Body of pancreas (tissue), 4 donors: ENCODE results near the gene FAM72C.
"Not testable (repeated sequence)": the region's sequence is repeated elsewhere in the genome, so short reads cannot be mapped to it uniquely, and the experiment has no call there.

ENCODE experiments used
- POLR2A ChIP-seq, 3 donors: fragments of 450-650 bp; IDR thresholded peaks; one replicate each; pipeline ENCODE4 v1.6.1; 2016; ENCODE audit warnings: antibody characterized with exemption in 3 of 3, mild to moderate bottlenecking in 2 of 3
- TF ChIP-seq, protein P1 (sequence below), 7 experiments: fragments of 450-650 bp in 4 of 7; fragments of 200-600 bp in 3 of 7; sonication (generic) in 3 of 7; IDR thresholded peaks; one replicate each; pipeline ENCODE4 v1.5.1; 2016 to 2019; ENCODE audit warnings: antibody characterized with exemption in 7 of 7

- TF ChIP-seq, protein P1, sequence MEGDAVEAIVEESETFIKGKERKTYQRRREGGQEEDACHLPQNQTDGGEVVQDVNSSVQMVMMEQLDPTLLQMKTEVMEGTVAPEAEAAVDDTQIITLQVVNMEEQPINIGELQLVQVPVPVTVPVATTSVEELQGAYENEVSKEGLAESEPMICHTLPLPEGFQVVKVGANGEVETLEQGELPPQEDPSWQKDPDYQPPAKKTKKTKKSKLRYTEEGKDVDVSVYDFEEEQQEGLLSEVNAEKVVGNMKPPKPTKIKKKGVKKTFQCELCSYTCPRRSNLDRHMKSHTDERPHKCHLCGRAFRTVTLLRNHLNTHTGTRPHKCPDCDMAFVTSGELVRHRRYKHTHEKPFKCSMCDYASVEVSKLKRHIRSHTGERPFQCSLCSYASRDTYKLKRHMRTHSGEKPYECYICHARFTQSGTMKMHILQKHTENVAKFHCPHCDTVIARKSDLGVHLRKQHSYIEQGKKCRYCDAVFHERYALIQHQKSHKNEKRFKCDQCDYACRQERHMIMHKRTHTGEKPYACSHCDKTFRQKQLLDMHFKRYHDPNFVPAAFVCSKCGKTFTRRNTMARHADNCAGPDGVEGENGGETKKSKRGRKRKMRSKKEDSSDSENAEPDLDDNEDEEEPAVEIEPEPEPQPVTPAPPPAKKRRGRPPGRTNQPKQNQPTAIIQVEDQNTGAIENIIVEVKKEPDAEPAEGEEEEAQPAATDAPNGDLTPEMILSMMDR (IDR thresholded peaks at IDR 0.05) = not testable (repeated sequence)
- TF ChIP-seq POLR2A (IDR thresholded peaks at IDR 0.05) = not testable (repeated sequence)
These were observed 21.6 kb upstream of the FAM72C start for GRCh38 chr1:143993301-143993907.
